Limb (tissue), 2 donors: Measurements from ENCODE around the gene SGPP1.
"Not testable (repeated sequence)": the region's sequence is repeated elsewhere in the genome, so short reads cannot be mapped to it uniquely, and the experiment has no call there.

Experiments
- DNase-seq, 2 donors: peaks; one replicate each; pipeline ENCODE4 v3.0.0-alpha.2; 2016; ENCODE audit errors: extremely low spot score in 2 of 2

SGPP1 gene

GRCh38 chr14:63673886-63674497 is 53.9 kb downstream of the SGPP1 start:
- no peak for DNase-seq

GRCh38 chr14:63673255-63673654 is 54.6 kb downstream of the SGPP1 start:
- no peak for DNase-seq

DNA sequence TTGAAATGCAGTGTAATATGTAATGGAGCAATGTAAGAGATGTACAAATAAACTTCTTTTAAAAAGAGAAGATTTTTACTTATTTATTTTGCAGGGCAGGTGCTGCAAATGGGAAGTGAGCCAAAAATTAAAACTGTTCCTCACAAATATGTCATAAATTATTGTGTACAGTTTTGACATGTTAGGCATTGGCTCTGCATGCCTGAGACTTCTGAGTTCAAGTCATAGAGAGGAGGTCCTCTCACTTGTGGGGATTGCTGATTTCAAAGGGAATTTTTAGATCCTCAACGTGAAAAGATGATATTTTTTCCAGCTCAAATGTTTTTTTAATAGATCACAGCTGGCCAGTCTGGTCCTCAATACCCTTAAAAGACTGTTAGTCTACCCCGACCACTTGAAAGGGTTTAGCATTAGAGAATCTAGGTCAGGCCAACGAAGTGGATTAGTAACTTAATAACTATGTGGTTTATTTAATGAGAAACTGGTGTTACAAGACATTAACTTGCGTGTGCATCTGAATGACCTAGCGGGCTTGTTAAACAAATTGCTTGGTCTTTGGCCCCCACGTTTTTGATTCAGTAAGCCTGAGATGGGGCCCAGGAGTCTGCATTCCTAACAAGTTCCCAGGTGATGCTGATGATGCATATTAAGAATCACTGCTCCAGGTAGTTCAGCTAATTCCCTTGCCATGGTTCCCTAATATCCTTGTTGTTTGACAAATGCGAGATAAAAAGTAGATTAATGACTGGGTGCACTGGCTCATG is 55.3 kb downstream of the SGPP1 start:
- peak in 1 of 2 donors; percentile 4 for DNase-seq

DNA sequence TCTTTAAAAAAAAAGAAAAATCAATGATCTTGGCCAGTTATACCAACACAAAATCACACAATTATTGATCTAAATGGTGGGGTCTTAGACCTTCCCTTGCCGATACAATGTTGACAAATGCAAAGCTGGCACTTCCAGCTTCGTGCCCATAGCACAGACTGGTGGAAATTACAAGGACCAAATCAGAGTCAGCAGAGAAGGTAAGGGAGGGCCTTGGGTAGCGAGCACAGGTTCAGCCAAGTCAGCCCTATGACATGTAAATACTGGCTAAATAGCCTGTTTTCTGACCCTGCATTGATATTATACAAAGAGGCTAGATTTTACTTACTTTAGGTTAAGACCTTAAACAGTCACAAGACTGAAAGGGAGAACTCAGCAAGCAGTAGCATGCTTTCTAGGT is 55.9 kb downstream of the SGPP1 start:
- DNase-seq = no peak

DNA sequence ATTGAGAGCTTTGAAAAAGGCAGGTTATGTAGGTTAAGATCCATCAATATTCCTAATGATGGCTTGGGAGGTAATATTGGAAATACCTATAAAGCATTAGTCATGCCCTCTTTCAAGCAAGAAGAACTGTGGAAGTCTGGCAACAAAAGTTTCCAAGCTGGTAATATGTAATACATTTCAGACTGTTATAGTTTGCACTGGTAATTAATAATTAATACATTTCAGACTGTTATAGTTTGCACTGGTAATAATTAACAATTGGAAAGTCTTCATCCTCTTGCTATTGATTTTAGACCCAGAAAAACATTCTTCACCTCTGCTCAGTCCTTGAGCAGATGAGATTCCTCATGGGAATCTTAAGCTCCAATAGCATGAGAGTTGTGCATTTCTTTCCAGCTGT is 57.2 kb downstream of the SGPP1 start:
- DNase-seq = no peak

- DNase-seq = no peak
Measured at GRCh38 chr14:63666335-63666734, 61.5 kb downstream of the SGPP1 start.

- no peak for DNase-seq
Measured at GRCh38 chr14:63663428-63664341, 64.2 kb downstream of the SGPP1 start.

- no peak for DNase-seq
Measured at GRCh38 chr14:63662776-63663175, 65.1 kb downstream of the SGPP1 start.

DNA sequence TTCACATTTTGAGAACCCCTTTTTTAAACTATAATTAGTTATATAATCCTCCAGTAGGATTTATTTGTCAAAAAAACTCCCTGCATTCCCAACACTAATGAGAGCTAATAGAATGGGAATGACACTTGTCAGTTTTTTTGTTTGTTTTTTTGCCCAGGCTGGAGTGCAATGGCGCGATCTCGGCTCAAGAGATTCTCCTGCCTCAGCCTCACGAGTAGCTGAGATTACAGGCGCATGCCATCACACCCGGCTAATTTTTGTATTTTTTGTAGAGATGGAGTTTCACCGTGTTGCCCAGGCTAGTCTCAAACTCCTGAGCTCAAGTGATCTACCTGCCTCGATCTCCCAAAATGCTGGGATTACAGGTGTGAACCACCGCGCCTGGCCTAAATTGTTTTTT is 66.0 kb downstream of the SGPP1 start:
- DNase-seq = not testable (repeated sequence)

GRCh38 chr14:63659726-63660125 is 68.1 kb downstream of the SGPP1 start:
- no peak for DNase-seq

GRCh38 chr14:63656194-63656593 is 71.7 kb downstream of the SGPP1 start:
- no peak for DNase-seq

DNA sequence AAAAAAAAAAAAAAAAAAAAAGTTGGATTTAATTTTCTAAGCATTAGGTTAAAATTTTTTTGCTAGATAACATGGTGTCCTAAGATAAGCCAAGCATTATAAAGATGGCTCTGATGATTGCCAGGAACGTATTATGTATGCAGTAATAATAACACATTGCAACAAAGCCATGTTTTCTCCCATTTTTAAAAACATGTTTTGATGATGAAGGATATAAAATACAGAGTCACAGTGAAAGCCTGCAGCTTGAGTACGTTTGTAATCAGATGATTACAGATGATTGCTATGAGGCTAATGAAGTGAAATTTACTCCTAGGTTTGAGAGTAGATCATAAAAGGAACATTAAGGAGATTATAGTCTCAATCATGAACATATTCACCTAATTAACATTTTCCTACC is 72.9 kb downstream of the SGPP1 start:
- DNase-seq = no peak

DNA sequence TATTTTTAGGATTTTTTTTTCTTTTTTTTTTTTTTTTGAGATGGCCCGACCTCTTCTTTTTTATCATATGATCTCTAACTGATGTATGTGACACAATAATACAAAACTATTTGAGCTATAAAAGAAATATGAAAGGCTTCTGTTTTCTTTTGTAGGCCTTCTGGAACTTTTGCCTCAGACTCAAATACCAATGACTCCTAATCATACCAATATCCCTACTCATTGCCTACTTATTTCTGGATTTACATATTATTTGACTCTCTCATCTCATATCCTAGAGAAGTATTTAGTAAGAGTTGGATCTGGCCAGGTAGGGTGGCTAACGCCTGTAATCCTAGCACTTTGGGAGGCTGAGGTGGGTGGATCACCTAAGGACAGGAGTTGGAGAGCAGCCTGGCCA is 73.5 kb downstream of the SGPP1 start:
- DNase-seq = no peak

DNA sequence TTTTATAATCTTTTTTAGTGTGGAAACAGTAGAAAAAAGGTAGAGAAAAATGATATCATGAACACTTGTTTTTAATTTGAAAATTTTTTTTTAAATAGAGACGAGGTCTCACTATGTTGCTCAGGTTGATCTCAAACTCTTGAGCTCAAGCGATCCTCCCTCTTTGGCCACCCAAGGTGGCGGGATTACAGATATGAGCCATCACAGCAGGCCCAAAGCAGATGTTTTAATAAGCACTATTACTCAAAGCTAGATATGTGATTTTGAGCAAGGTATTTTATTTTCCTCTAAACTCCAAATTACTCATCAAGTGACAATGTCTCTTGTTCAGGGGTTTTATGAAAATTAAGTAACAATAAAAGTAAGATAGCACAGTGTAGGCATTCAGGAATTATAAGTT is 75.5 kb downstream of the SGPP1 start:
- DNase-seq = no peak

DNA sequence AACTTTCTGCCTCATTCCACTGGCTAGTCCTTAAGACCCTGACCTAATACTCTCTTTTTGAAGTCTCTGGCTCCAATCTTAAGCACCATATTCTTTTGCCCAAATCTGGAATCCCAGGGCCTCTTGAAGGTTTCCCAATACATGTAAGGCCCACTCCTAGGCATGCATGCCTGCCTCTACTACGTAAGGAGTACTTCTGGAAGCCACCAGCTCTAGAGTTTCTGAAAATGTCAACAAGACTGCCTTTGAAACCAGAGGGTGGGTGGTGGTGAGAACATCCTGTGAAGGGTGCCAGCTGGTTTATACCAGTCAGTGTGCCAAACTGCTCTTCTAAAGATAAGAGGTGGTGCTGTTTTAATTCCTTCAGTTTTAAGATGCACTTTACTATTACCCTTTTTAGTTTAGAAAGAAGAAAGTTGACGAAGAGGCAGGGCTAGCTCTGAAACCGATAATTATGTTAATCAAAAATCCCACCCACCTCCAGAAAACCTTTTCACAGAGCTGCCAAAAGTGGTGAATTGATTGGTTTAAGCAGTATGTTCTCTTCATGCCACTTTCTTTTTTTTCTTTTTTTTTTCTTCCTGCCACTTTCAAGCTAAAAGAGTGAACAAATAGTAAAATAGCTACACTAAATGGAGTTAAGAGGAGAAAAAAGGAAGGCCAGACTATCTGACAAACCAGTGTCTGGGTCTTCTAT is 77.5 kb downstream of the SGPP1 start:
- no peak for DNase-seq

DNA sequence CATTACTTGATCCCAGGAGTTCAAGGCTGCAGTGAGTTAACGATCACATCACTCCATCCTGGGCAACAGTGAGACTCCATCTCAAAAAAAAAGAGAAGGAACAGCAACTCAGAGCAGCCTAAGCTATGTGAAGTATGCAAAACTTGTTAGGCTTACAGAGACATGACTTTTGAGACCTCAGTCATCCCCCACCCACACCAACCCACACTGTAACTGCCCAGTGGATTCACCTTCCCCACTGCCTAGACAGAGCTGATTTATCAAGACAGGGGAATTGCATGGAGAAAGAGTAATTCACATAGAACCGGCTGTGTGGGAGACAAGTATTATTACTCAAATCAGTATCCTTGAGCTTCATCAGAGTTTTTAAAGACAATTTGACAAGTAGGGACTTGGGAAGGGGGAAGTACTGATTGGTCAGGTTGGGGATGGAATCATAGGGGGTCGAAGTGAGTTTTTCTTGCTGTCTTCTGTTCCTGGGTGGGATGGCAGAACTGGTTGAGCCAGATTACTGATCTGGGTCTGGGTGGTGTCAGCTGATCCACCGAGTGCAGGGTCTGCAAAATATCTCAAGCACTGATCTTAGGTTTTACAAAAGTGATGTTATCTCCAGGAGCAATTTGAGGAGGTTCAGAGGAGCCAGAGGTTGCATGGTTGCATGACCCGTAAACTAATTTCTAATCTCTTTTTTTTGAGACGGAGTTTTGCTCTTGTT is 80.0 kb downstream of the SGPP1 start:
- no peak for DNase-seq

- DNase-seq = no peak
Measured at GRCh38 chr14:63644741-63645140, 83.1 kb downstream of the SGPP1 start.

GRCh38 chr14:63642656-63643382 is 85.0 kb downstream of the SGPP1 start:
- no peak for DNase-seq

GRCh38 chr14:63642229-63642611 is 85.6 kb downstream of the SGPP1 start:
- DNase-seq = peak in 1 of 2 donors; percentile 95

DNA sequence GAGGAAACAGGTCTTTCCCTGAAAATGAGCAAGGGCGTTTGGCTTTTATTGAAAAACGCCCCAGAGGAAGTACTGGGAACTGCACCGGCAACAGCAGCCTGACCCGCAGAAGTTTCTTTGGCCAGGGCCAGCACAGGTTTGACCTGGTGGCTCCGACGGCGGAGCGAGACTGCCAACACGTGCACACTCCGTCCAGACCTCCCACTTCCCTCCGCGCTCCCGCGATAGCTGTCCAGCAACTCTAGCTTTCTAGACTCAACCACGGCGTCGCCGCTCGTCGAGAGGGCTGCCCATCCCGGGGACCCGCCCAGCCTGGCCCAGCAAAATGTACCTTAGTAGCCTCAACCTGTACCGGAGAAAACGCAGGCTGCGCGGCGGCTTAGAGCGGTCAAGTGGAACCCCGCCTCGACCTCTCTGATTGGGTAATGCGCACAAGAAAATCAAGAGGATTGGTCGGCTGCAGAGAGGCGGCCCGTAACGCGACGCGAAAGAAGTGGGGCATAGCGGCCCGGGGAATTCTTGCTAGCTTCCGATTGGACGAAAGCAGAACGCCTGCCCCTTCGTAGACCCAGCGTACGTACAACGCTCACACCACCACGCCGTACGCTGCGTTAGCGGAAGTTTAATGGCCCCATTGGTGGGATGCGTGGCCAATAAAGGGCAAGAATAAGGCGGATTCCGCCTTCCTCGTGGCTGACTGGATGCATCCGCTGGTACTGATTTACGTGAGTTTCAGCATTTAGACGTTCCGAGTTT is 86.2 kb downstream of the SGPP1 start, which contains the start of gene WDR89:
Gene WDR89 (minus strand): TSS at position 399 of the 756 bp plus-strand sequence. CDS start 41,929 bp downstream, outside the sequence.
- DNase-seq = peak; percentile 96 to 99
